ENCODE data around the gene RHO.

Gene RHO

DNA sequence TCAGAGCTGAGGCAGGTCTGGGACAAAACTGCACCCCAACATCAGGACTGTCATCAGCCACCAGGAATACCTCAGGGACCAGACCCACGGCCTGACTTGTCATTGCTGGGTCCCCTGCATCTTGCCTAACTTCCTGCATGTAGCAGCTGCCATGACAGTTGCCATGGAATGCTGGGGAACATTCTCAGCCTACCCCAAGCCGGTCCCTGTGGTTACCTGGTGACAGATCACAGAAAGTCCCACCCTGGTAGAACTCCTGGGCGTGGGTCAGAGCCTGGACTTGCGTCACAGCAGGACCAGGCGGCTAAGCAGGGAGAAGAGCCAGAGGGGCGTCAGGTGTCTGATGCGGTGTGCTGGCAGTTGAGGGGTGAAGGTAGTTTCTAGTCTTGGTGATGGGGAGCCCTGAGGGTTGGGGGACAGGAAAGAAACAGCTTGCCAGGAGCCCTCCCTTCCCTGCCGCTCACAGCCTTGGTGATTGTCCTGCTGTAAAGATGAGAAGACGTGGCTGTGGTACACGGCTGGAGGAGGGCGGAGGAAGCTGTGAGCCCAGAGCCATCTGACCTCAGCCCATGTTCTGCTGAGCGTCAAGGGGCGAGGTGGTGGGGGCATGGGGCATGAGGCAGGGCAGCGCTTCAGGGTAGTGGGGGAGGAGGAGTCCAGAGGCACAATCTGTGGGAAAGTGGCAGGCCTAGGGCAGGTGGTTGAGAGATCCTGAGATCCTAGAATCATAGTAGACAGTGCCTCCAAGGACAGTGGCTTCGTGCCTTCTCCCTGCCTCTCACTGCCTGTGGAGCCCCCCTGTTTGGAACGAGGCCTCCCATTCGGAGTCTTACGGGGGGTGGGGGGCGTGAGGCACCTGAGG lies 19.9 kb downstream of the RHO start:
- DNase-seq: no peak

DNA sequence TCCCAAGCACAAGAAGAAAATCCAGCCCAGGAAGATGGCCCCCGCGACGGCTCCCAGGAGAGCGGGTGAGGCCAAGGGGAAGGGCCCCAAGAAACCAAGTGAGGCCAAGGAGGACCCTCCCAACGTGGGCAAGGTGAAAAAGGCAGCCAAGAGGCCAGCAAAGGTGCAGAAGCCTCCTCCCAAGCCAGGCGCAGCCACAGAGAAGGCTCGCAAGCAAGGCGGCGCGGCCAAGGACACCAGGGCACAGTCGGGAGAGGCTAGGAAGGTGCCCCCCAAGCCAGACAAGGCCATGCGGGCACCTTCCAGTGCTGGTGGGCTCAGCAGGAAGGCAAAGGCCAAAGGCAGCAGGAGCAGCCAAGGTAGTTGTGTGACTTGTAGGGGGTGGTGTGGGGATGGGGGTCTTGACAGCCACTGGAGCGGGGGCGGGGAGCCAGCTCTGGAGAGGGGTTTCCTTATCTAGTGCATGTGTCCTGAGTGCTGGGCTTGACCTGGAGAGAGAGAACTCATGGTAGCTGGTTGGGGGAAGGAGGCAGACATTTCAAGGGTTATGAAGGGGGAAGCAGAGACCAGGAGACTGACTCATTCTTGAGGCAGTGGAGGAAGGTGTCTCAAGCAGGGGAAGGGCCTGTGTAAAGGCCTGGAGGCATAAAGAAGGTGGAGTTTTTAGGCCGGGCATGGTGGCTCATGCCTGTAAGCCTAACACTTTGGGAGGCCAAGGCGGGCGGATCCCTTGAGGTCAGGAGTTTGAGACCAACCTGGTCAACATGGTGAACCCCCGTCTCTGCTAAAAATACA lies 20.8 kb downstream of the RHO start:
- peak in 1 of 2 donors; percentile 59 for DNase-seq

DNA sequence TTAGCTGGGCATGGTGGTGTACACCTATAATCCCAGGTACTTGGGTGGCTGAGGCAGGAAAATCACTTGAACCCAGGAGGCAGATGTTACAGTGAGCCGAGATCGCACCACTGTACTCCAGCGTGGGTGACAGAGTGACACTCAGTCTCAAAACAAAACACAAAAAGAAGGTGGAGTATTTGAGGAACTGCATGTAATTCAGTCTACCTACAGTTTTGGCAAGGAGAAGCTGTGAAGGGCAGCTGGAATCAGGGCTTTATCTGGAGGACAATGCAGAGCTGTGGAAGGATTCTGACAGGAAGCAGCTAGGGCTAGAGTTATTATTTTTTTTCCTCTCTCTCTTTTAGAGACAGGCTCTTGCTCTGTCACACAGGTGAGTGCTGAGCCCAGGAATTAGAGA lies 21.4 kb downstream of the RHO start:
- no peak for DNase-seq

DNA sequence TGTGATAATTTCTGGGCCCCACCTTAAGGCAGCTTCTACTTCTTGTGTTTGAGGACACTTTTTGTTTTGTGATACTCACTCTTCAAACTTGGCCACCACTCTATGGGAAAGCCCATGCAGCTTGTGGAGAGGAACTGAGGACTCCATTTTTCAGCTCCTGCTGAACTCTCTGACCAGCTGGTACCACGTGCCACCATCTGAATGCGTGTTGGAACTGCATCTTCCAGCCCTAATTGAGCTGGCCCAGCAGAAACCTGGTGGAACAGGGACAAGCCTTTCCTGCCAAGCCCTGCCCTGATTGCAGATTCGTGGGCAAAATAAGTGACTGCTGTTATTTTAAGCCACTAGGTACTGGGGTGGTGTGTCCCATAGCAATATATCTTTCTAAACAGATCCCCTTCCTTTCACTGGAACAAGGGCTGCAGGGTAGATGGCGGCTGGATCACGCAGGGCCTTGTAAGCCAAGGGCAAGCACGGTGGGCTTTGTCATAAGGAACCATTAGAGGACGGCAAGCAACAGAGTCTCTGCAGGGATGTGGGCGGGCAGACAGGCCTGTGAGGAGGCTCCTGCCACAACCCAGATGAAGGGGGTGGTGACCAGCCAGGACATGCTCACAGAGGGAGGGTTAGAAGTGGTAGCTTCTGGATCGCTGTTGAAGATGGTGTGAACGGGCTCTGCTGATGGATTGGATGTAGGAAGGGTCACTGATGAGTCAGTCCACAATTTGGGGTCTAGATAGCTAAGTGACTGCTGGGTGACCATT lies 24.0 kb downstream of the RHO start:
- DNase-seq: no peak

DNA sequence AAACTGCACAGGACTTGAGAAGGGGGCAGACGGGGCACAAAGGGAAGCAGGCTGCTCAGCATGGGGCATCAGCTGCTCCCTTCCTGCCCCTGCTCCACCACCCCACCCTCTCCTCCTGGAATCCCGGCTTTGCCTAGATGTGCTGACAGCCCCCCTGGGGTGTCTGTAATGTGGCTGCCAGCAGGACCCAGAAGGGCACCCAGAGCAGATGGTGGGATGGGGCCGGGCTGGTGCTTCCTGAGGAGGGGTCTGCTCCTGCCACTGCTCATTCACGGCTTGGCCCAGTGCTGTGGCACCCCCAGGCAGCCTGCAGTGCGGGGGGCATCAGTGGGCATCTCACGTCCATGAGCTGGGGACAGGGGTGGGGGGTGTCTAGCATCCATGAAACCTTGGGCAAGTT lies 24.7 kb downstream of the RHO start:
- no peak for DNase-seq

DNA sequence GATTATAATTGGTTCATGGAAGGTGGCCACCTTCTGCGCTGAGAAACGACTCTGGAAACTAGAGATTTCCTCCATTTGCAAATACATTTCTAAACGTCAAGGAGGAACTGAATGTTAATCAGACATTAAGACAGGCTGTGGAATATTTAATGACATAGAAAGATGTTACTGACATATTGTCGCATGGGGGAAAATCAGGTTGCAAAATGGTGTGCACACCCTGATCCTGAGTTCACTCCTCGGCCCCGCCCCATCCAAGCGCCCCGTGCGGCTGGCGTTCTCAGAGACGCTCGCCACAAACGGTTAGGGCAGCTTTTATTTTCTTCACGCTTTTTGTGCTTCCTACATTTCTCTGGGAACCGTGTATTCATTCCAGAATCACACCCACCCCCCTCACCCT lies 25.3 kb downstream of the RHO start:
- DNase-seq: no peak

DNA sequence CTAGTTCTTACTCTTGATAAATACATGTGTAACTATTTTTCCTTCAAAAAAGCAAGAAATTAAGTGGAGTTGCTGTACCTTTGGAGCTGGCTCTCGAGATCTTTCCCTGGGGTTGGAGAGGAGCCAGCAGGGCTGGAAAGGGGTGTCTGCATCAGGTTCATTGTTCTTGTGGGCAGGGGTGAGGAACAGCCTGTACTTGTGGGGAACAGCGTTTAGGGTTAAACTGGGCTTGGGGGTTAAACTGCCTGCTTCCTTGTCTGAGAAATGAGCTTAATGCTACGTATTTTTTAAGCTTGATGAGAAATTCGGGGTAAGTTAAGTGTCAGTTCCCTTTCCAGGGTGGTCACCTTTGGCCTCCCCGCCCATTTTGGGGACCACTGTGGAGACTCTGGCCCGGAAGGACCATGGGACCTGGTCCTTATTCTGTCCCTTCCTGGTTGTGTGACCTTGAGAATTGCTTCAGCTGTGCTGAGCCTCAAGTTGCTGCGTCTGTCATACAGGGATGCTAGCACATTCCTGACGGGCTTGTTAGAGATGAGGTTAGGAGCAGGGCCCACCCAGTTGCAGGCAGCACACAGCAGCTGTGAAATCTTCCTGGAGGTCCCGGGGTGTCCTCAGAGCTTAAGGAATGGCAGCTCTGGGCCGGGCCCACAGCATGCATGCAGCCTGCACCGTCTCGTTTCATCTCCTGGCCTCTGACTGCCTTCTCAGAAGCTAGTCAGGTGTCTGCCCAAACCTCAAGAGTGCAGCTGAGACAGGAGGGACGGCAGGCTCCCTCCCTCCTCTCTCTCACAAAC lies 26.1 kb downstream of the RHO start:
- no peak for DNase-seq

DNA sequence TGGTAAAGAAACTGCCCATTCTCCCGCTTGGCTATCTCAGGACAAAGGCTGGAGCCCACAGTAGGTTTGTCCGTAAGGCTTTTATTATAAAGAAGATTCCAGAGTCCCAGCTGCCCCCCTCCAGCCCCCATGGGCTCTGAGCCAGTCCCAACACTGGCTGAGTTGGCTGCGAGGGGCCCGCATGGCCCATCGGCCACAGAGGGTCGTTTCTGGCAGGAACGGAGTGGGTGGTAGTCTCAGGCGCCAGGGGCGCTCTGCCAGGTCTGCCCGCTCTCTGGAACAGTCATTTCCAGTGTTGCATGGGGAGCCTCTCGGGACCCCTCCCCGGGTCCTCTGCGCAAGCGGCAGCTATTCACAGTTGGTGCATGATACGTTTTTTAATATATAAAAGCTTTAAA lies 26.7 kb downstream of the RHO start:
- DNase-seq: no peak

DNA sequence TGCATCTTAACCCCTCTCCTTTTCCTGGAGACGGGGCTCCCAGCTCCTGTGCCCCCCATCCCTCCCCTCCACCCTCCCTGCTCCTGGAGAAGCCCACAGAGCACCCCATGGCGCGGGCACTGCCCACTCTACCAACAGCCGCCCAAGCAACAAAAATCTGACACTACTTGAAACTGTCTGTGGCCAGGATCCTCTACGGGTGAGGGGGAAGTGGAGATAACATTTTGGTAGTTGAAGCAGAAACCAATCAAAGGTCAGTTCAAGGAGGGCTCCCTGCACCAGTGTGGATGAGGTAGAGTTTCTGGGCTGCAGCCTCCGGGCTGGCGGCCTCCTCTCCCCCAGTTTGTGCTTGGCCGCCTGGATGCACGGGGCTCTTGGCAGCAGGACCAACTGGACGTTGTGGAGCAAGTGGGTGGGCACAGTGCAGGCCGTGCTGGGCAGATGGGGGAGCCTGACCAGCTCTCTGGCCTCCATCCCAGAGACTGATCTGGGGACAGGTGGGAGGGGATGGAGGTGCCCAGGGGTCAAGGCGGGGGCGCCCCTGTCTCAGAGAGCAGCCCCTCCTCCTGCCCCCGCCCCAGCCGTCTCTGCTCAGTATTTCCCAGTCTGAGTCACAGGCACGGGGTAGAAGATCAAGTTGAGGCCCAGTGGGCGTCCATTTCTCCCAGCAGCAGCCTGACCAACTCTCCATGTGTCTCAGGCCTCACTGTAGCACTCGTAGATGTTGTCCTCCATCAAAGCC lies 27.3 kb downstream of the RHO start:
- DNase-seq: no peak

DNA sequence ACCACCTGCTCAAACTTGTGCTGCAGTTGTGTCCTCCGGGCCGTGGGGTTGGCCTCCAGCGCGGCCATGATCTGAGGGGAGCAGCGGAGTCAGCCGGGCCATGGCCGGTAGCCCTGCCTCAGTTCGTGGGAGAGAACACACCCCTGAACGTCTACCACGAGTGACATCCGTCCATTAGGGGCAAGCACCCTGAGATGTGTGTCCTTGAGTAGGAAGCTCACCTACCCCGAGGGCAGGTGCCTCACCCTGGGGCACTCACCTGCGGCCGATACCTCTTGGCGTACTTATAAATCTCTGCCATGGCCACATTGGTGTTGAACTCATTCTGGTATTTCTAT lies 27.9 kb downstream of the RHO start:
- DNase-seq: no peak

DNA sequence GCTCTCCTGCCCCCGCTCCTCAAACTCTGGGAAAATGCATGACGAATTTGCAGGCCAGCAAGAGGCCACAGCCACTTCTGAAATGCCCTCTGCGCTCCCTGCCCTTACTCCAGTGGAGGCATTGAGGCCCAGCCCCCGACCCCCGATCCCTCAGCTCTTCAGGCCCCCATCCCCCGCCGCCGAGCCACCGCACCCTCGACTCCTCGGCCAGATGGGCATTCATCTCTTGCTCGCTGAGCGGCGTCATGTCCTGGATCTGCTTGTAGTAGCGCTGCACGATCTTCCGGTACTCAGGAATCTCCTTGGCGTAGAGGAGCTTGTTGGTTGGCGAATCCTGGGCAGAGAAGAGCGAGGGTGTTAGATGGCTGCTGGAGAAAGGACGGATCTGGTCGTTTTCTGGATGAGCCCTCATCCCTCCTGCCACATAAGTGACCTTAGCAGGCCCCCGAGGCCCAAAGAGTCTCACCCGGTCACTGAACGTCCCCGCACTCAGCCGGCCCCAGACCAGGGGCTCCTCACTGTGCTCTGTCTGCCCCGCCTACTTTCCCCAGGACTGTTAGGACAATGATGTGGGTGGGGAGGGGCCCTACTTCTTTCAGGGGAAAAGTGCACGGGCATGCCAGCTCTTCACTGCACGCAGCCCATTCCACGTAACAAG lies 28.6 kb downstream of the RHO start:
- no peak for DNase-seq

DNA sequence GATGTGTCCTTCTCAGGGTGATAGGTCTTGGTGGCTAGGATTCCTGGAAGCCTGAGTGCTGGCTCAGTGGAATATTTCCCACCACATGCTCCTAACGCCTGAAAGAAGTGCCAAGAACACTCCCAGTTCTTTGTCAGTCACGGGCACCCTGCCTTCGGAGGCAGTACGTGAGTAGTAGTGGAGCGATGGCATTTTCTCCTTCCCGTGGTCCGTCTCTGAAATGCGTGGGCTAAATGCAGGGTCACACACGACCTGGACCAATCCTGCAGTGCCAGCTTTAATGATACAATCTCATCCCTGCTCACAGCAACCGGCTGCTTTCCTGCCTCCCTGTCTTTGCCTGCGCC lies 29.1 kb downstream of the RHO start:
- no peak for DNase-seq

DNA sequence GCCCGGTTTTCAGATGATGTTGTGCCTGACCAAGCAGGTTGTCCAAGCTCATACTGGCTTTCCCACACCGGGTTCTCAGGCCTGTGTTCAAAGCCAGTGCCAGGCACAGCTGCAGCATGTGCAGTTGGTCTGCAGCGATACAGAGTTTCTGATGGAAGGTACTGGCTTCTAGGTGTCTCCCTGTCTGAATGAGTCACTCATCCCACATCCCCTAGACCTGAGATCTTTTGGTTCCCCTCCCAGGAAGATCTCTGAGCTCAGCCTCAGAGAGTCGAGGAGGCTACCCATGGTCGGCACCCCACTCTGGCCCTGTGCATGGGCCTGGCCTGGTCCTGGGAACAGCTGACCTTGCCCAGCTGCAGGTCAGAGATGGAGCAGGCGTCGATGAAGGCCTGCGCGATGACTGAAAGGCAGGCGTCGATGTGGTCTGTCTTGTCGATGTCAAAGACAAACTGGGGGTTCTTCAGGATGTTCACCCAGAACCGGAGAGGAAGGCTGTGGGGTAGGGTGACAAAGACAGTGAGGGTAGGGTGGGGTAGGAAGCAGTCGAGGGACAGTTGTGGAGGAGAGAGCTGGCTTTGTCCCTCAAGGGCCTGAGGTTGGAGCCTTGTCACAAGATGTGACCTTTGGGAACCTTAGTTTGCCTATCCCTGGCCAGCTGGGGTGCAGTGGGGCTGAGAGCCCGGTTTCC lies 29.8 kb downstream of the RHO start:
- DNase-seq: no peak

DNA sequence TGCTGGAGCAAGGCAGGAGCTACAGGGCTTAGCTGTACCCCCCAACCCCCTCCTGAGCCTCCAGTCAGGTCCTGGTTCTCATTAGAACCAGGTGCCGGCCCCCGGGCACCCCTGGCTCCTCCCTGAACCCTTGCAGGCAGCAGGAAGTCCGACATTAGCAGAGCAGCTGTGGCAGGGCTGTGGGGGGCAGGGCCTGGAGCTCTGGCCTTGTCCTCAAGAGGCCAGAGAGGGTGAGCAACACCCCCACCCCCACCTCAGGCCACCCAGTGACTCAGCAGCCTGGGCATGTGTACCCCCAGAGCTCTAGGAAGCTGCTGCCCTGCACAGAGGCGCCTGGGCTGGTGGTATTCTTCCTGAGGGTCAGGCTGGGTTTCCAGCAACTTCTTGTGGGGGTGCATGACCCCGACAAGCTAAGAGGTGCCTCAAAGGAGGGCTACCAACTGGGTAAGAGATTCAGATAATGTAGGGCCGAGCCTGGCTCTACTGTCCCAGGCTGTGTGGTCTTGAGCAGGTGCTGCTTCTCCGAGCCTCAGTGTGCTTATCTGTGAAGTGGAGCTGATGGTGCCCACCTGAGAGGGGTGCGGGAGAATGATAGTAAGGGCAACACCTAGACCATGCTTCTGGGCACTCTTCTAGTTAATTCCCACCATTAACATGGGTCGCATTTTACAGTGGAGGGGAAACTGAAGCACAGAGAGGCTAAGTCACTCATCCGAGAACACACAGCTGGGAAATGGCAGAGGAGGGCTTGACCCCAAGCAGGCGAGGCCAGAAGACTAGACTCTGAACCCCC lies 30.5 kb downstream of the RHO start:
- peak in 1 of 2 donors; percentile 8 for DNase-seq

DNA sequence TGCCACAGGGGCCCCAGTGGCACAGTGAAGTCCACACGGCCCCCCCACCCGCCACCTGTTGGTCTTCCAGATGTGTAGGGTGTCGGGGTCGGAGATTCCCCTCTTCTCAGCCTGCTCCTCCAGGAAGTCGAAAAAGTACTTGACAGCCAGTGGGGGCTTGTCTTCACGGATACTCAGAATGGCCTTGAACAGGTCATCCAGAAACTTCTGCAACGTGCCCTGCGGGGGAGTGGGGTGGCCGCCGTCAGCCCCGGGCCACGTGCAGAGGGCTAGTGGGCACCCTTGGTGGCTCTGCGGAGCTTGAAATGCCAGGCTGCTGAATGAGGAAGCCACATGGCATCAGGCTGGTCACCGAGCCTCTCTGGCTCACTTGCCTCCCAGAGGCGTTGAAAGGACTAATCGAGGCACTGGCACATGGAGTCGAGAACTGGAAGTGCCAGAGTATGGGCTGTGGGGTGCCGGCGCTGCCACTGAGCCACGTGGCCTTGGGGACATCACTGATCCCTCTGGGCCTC lies 31.2 kb downstream of the RHO start:
- DNase-seq: no peak

DNA sequence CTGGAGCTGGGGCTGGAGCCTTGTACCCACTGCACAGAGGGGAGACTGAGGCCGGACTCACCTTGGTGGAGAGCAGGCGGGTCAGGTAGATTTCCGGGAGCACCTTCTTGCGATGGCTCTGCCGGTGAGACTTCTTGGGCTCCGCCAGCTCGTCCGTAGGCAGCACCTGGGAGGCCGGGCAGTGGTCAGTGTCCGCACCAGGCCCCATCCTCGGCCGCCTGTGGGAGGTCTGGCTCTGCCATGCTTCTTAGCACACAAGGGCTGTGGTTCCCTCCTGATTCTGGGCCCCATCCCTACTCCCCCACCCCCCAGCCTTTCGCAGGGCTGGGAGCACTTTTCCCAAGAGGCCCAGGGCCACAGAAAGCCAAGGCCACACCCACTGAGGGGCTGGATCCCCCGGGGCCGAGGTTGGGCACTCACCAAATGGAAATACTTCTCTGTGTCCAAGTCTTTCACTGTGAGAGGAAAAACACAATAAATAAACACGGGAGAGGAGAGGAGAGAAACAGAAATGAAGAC lies 31.9 kb downstream of the RHO start:
- no peak for DNase-seq

DNA sequence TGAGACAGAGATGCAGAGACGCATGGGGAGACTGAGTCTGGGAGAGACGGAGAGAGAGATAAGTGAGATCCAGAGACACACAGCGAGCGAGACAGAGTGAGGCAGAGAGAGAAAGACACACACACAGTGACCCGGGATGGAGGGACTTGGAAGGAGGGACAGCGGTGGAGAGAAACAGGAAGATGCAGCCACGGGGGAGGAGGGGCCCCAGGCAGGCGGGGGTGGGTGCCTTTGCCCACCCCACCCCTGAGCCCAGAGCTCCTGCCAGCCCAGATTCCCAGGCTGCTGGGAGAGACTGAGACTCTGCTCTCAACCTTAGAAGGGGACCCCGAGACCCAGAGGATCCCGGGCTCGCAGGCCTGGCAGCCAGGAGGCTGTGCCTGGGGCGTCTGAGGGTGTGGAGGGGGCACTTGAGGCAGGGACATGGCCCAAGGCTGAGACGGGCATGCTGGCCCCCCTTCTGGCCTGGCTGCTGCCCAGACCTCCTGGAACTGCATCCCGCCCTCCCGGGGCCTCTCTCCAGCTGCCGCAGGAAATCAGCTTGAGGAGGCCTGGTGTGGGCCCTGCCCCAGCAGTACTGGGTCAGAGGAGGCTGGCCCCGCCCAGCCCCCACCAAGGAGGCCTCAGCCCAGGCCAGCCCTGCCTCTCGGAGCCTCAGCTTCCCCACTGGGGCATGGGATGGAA lies 32.6 kb downstream of the RHO start:
- DNase-seq: no peak

DNA sequence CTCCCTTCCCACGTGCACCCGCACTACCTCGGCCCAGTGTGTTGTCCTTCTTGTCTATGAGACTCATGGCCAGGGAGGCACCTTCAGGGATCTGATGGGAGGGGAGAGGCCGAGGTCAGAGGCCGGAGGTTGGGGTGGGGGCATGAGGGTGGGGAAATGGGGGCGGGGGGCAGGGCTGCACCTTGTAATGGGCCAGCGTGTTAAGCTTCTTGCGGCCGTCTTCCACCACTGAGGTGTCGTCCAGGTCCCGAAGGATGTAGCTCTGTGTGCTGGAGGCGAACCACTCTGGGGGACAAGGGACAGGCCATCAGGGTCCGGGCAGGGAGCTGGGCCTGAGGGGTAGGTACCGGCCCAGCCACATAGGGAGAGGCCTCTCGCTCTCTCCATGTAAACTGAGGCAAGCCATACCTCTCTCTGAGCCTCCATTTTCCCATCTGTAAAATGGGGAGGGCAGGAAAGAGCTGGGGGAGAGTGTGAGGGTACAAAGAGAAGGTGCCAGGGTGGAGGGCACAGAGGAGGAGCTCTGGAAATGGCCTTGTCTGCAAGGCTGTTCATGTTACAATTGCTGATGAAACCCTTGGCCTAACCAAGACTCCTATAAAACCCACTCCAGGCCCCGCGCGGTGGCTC lies 33.3 kb downstream of the RHO start:
- no peak for DNase-seq

DNA sequence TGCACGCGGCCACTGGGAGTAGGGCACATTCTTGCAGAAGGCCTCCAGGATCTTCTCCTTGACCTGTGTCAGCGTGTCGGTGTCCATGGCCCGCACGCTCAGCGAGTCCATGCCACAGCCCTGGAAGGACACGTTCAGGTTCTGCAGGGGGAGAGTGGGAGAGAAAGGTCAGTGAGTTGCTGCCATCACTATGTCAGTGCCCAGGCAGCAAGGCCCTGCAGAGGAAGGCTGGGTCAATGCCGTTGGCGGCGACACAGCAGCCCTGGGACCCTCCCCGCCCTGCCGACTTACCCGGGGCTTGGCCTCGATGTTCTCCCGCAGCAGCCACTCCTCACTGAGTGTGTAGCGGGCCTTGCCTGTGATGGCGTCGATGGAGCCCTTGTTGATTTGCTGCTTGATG lies 34.4 kb downstream of the RHO start:
- DNase-seq: no peak

Measured in bone marrow (tissue), 2 donors.